ENCODE results near the gene UGDH.

The UGDH gene

GRCh38 chr4:39452153-39452859, 74.9 kb downstream of the UGDH start:
- no peak for DNase-seq

DNA sequence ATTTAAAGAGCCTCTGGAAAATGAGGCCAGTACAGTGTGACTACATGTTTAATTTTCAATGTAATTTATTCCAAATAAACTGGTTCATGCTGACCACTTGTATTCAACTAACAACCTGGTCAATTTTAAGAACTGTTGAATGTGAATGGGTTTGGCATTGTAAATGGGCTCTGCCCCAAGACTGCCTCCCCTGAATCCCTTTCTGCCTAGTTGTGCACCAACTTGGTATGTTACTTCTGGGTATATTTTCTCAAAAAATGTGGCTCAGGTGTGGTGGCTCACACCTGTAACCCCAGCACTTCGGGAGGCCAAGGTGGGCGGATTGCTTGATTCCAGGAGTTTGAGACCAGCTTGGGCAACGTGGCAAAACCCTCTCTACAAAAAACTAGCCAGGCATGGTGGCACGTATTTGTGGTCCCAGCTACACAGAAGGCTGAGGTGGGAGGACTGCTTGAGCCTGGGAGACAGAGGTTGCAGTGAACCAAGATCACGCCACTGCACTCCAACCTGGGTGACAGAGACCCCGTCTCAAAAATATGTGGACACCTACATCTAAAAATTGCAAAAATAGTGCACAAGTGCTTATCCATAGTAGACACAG, 75.7 kb downstream of the UGDH start:
- DNase-seq: no peak

- no peak for DNase-seq
These were observed 76.6 kb downstream of the UGDH start for GRCh38 chr4:39450618-39451017.
